Hepatocyte (in vitro differentiated cells): ENCODE data around the gene RAB3GAP1. TPM values are rescaled to one million over a fixed set of nuclear protein-coding genes. Genes with fewer than 3 reads are reported as not detected.
A peak's percentile ranks its signal among the peaks of the same experiment; 100 is the strongest.

Experiments used
- DNase-seq: peaks from one replicate; pipeline ENCODE4 v3.0.0-alpha.2; 2016; ENCODE audit warnings: low spot score
- H2AFZ ChIP-seq: fragments of 200-600 bp; sonication (generic); 2 replicates; pipeline ENCODE4 v1.6.0; 2016; ENCODE audit warnings: antibody characterized with exemption, mild to moderate bottlenecking
- H3K27ac ChIP-seq: fragments of 200-600 bp; sonication (generic); 2 replicates; pipeline ENCODE4 v1.5.1; 2016; ENCODE audit warnings: mild to moderate bottlenecking
- H3K27me3 ChIP-seq: fragments of 200-600 bp; sonication (generic); 2 replicates; pipeline ENCODE4 v1.6.1; 2016
- H3K36me3 ChIP-seq: fragments of 200-600 bp; sonication (generic); replicated peaks from 2 replicates; pipeline ENCODE4 v1.5.1; 2016; ENCODE audit warnings: low read depth; ENCODE audit not compliant: insufficient read depth
- H3K4me1 ChIP-seq: fragments of 200-600 bp; sonication (generic); 2 replicates; pipeline ENCODE4 v1.5.1; 2016; ENCODE audit warnings: mild to moderate bottlenecking, moderate library complexity; ENCODE audit not compliant: insufficient read depth
- H3K4me2 ChIP-seq: fragments of 200-600 bp; sonication (generic); 2 replicates; pipeline ENCODE4 v1.6.0; 2016
- H3K4me3 ChIP-seq: fragments of 200-600 bp; sonication (generic); 2 replicates; pipeline ENCODE4 v1.5.1; 2016; ENCODE audit warnings: mild to moderate bottlenecking
- H3K79me2 ChIP-seq: fragments of 200-600 bp; sonication (generic); 2 replicates; pipeline ENCODE4 v1.6.0; 2017; ENCODE audit warnings: mild to moderate bottlenecking
- H3K9me2 ChIP-seq: fragments of 200-600 bp; sonication (generic); replicated peaks from 2 replicates; pipeline ENCODE4 v1.6.0; 2017; ENCODE audit warnings: mild to moderate bottlenecking; ENCODE audit not compliant: insufficient read depth
- H3K9me3 ChIP-seq: fragments of 200-600 bp; sonication (generic); 2 replicates; pipeline ENCODE4 v1.5.1; 2016; ENCODE audit warnings: low read depth, mild to moderate bottlenecking
- H4K20me1 ChIP-seq: fragments of 200-600 bp; sonication (generic); 2 replicates; pipeline ENCODE4 v1.6.0; 2016; ENCODE audit warnings: mild to moderate bottlenecking; ENCODE audit not compliant: insufficient read depth, poor library complexity, severe bottlenecking
- EZH2 ChIP-seq: fragments of 200-600 bp; sonication (generic); IDR thresholded peaks from 2 replicates; pipeline ENCODE4 v1.6.1; 2016; ENCODE audit warnings: antibody characterized with exemption, mild to moderate bottlenecking, borderline replicate concordance
- EZH2phosphoT487 ChIP-seq: fragments of 200-600 bp; sonication (generic); IDR thresholded peaks from one replicate; pipeline ENCODE4 v1.6.1; 2018; ENCODE audit warnings: antibody characterized with exemption, mild to moderate bottlenecking, low read depth, moderate library complexity; ENCODE audit not compliant: unreplicated experiment, severe bottlenecking
- WGBS: methylation state at CpG from one replicate; pipeline ENCODE4 v1.1.6; 2016; ENCODE audit warnings: low lambda C conversion rate; ENCODE audit errors: missing lambda C conversion rate; 5-methylcytosine and 5-hydroxymethylcytosine counted together
- polyA plus RNA-seq: library from polyadenylated mRNA; unstranded; fragments of >200 nt; fragmentation: Nextera tagmentation; extraction: Ambion mirVana; gene quantifications from 2 replicates; pipeline ENCODE4 v1.2.1, GENCODE V29; 2016
- total RNA-seq: library from RNA; depleted of rRNA; stranded (reverse); fragments of >200 nt; gene quantifications from 2 replicates; pipeline ENCODE4 v1.2.3, GENCODE V29; 2014
- TF ChIP-seq, protein P1 (sequence below): fragments of 200-600 bp; sonication (generic); IDR thresholded peaks from 2 replicates; pipeline ENCODE4 v1.5.1; 2016; ENCODE audit warnings: antibody characterized with exemption, mild to moderate bottlenecking; ENCODE audit not compliant: poor library complexity

The RAB3GAP1 gene
- total and polyA plus RNA-seq, 2 experiments from 2014 or later: 17.7 to 62.5 TPM

DNA sequence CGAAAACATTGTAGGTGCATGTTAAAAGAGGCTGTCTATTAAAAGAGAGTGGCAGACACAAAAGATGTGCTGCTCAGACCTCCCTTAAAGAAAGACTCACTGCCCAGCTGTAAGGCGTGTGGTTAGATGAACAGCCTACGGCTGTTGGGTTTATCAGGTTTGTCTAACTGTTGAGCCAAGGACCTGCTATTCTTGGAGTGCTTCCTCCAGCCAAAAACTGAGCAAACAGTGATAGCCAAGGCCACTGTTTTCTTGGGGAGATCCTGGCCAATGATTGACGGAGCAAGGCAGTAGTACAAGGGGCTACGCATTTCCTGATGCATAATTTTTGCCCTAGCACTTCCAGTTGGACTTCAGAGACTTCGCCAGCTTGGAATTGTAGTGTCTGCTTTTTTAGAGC is 1.4 kb upstream of the RAB3GAP1 start:
- Histone ChIP-seq H4K20me1 (peaks cover 19% of the 10 kb centered on the region), H3K27ac (no peak overlapping the region)
- no peak for DNase-seq

DNA sequence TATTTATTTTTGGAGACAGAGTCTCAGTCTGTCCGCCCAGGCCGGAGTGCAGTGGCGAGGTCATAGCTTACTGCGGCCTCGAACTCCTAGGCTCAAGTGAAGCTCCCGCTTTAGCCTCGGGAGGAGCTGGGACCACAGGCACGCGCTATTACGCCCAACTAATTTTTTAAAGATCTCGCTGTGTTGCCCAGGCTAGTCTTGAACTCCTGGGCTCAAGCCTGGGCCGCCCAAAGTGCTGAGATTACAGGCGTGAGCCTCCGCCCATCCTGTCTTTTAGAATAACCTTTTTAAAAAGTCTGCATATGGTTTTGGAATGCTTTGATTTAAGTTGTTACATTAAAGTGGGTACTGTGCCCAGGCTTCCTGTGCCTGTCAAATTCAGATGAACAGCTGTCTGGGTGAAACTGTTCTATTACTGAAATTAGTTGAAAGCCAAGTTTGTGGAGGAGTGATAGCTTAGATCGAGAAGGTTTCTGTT is 944 bp downstream of the RAB3GAP1 start:
- Histone ChIP-seq H3K4me2 (peak overlapping the region; percentile 90), H3K27ac (peak overlapping the region; percentile 98), H2AFZ (peak overlapping the region; percentile 95), H3K9me2 (no peaks in the 10 kb centered on the region), H3K4me3 (peak overlapping the region; percentile 77), H4K20me1 (peaks cover 24% of the 10 kb centered on the region), H3K79me2 (peaks cover 55% of the 10 kb centered on the region), H3K27me3 (no peaks in the 10 kb centered on the region), H3K9me3 (no peaks in the 10 kb centered on the region), H3K4me1 (peaks cover 22% of the 10 kb centered on the region), H3K36me3 (no peaks in the 10 kb centered on the region)
- DNase-seq: no peak
- TF ChIP-seq, protein P1, sequence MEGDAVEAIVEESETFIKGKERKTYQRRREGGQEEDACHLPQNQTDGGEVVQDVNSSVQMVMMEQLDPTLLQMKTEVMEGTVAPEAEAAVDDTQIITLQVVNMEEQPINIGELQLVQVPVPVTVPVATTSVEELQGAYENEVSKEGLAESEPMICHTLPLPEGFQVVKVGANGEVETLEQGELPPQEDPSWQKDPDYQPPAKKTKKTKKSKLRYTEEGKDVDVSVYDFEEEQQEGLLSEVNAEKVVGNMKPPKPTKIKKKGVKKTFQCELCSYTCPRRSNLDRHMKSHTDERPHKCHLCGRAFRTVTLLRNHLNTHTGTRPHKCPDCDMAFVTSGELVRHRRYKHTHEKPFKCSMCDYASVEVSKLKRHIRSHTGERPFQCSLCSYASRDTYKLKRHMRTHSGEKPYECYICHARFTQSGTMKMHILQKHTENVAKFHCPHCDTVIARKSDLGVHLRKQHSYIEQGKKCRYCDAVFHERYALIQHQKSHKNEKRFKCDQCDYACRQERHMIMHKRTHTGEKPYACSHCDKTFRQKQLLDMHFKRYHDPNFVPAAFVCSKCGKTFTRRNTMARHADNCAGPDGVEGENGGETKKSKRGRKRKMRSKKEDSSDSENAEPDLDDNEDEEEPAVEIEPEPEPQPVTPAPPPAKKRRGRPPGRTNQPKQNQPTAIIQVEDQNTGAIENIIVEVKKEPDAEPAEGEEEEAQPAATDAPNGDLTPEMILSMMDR: no peak
- TF ChIP-seq EZH2: no peak
- no peak for TF ChIP-seq EZH2phosphoT487
- WGBS: 30% methylated on average over 15 of the region's 15 CpGs

More for the DNA sequence above, 1.4 kb upstream of the RAB3GAP1 start:
- WGBS: 82% methylated on average over 6 of the region's 6 CpGs
- Histone ChIP-seq H3K9me2 (no peaks in the 10 kb centered on the region), H3K9me3 (no peaks in the 10 kb centered on the region), H3K4me2 (no peak overlapping the region), H2AFZ (no peak overlapping the region), H3K36me3 (no peaks in the 10 kb centered on the region), H3K4me1 (peaks cover 19% of the 10 kb centered on the region), H3K27me3 (no peaks in the 10 kb centered on the region), H3K4me3 (no peak overlapping the region), H3K79me2 (peaks cover 32% of the 10 kb centered on the region)
- TF ChIP-seq, protein P1: no peak
- TF ChIP-seq EZH2phosphoT487 (no peak), EZH2 (no peak)

GRCh38 chr2:135055182-135055786 is 3.2 kb downstream of the RAB3GAP1 start:
- WGBS: 56% methylated on average over 2 of the region's 2 CpGs
- Histone ChIP-seq H3K4me2 (peak overlapping the region; percentile 90), H3K9me2 (no peaks in the 10 kb centered on the region), H3K27ac (peak overlapping the region; percentile 13), H3K4me3 (no peak overlapping the region), H3K9me3 (no peaks in the 10 kb centered on the region), H2AFZ (no peak overlapping the region), H3K36me3 (no peaks in the 10 kb centered on the region), H3K4me1 (peaks cover 22% of the 10 kb centered on the region), H3K27me3 (no peaks in the 10 kb centered on the region), H3K79me2 (peaks cover 71% of the 10 kb centered on the region), H4K20me1 (peaks cover 24% of the 10 kb centered on the region)
- DNase-seq: no peak
- no peak for TF ChIP-seq EZH2
- no peak for TF ChIP-seq EZH2phosphoT487
- TF ChIP-seq, protein P1: no peak
